Measurements from ENCODE around the gene ANKS3. TPM values are rescaled to one million over a fixed set of nuclear protein-coding genes. Genes with fewer than 3 reads are reported as not detected.
A peak's percentile ranks its signal among the peaks of the same experiment; 100 is the strongest.

ANKS3 gene
- total and polyA plus RNA-seq, 2 donors from 2014 or later, result 20.7 to 27.6 TPM

DNA sequence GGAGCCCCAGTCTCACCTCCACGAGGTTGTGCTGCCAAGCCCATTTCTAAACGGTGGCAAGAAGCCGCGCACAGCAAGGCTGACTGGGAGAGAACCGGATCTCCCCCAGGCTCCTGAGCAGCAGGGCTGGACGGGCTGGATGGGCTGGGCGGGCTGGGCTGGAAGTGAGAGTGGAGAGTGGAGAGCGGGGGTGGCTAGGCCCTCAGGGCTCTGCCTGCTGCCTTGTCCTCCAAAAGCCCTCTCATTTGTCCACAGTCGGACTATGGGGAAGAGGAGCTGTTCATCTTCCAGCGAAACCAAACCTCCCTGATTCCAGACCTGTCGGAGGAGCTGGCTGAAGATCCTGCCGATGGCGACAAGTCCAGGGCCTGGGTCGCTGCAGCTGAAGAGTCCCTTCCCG lies 3.5 kb upstream of the ANKS3 start:
- H3K9ac ChIP-seq (ENCODE audit: low read length in 3 of 3), result no peak overlapping the region
- H3K36me3 ChIP-seq (ENCODE audit: control insufficient read depth in 2 of 3, insufficient read depth in 3 of 3, low read length in 3 of 3), result no peaks in the 10 kb centered on the region
- intact Hi-C loops (cut with DNase I), result no loop called here
- H3K4me3 ChIP-seq (ENCODE audit: low read length in 3 of 3), result no peak overlapping the region
- DNase-seq, result peak in 1 of 5 donors; percentile 46
- no peak for FAIRE-seq
- H3K27ac ChIP-seq (ENCODE audit: low read depth in 2 of 2, low read length in 2 of 2), result no peak overlapping the region
- peaks cover 0 to 7% (median 6%) of the 10 kb centered on the region in 3 donors for H3K4me1 ChIP-seq (ENCODE audit: control insufficient read depth in 2 of 3, insufficient read depth in 2 of 3, low read depth in 1 of 3, low read length in 3 of 3)
- TF ChIP-seq, protein P1, sequence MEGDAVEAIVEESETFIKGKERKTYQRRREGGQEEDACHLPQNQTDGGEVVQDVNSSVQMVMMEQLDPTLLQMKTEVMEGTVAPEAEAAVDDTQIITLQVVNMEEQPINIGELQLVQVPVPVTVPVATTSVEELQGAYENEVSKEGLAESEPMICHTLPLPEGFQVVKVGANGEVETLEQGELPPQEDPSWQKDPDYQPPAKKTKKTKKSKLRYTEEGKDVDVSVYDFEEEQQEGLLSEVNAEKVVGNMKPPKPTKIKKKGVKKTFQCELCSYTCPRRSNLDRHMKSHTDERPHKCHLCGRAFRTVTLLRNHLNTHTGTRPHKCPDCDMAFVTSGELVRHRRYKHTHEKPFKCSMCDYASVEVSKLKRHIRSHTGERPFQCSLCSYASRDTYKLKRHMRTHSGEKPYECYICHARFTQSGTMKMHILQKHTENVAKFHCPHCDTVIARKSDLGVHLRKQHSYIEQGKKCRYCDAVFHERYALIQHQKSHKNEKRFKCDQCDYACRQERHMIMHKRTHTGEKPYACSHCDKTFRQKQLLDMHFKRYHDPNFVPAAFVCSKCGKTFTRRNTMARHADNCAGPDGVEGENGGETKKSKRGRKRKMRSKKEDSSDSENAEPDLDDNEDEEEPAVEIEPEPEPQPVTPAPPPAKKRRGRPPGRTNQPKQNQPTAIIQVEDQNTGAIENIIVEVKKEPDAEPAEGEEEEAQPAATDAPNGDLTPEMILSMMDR (IDR thresholded peaks at IDR 0.05; ENCODE audit: borderline replicate concordance, extremely low read depth, insufficient read depth), result no peak
- no peaks in the 10 kb centered on the region for H3K9me3 ChIP-seq (ENCODE audit: control insufficient read depth in 2 of 3, insufficient read depth in 1 of 3, low read length in 3 of 3)
- no peaks in the 10 kb centered on the region for H3K27me3 ChIP-seq (ENCODE audit: control insufficient read depth, insufficient read depth, low read length)

DNA sequence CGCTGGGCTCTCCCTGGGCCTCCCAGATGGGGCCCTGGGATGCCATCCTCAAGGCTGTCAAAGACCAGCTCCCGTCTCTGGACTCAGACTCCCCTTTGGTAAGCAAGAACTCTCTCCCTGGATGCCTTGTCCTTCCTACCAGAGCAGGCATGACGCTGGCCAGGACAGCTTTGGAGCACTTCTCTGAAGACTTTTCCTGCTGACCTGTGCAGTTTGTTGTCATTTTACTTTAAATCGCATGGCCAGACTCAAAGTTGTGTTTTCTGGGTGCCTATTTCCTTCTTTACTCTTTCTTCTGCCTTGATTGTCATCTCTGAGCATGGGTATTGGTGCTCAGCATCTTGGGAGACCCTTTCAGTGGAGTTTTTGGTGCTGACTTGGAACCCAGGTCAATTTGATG lies 2.5 kb upstream of the ANKS3 start:
- Histone ChIP-seq H3K4me3 (ENCODE audit: low read length in 3 of 3) (no peak overlapping the region), H3K27ac (ENCODE audit: low read depth in 2 of 2, low read length in 2 of 2) (no peak overlapping the region), H3K9ac (ENCODE audit: low read length in 3 of 3) (no peak overlapping the region), H3K4me1 (ENCODE audit: control insufficient read depth in 2 of 3, insufficient read depth in 2 of 3, low read depth in 1 of 3, low read length in 3 of 3) (peaks cover 0 to 7% (median 6%) of the 10 kb centered on the region in 3 donors), H3K9me3 (ENCODE audit: control insufficient read depth in 2 of 3, insufficient read depth in 1 of 3, low read length in 3 of 3) (no peaks in the 10 kb centered on the region), H3K27me3 (ENCODE audit: control insufficient read depth, insufficient read depth, low read length) (no peaks in the 10 kb centered on the region), H3K36me3 (ENCODE audit: control insufficient read depth in 2 of 3, insufficient read depth in 3 of 3, low read length in 3 of 3) (no peaks in the 10 kb centered on the region)
- DNase-seq, result no peak
- intact Hi-C loops (cut with DNase I), result no loop called here
- FAIRE-seq, result no peak
- TF ChIP-seq, protein P1 (IDR thresholded peaks at IDR 0.05; ENCODE audit: borderline replicate concordance, extremely low read depth, insufficient read depth), result no peak

DNA sequence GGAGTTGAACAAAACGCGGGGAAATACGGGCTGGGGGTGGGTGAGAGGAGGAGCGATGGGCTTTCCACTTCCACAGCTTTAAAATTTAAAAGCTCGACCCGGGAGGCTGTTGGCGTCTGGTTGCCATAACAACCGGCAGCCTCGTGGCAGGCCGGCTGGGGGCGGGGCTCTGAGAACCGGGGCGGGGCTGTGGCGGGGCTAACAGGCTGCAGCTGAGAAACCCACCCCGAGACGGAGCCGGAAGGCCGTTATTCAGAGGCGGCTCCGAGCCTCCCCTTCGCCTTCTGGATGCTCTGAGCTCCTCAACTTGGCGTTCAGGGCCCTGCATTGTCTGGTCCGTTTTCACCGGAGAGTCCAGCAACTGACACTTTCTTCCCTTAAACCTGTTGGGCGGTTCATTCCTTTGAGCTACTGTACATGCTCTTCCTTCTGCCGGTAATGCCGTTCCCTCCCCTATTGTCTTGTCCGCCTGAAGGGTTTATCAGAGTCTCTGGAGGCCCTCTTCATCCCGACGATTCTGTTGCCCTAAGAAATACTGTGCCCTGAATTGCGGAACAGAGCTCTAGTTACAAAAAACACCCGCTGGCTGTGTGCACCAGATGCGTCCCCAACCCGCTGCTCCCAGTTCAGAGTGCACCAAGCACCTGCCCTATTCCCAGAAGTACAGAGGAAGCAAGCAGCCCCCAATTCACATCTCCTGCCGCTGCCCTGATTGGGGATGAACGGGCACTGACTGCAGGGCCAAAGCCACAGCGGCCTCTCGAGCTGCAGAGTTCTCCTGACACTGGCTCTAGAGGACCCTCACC lies 862 bp upstream of the ANKS3 start:
- Histone ChIP-seq H3K4me1 (ENCODE audit: control insufficient read depth in 2 of 3, insufficient read depth in 2 of 3, low read depth in 1 of 3, low read length in 3 of 3) (peaks cover 0 to 7% (median 6%) of the 10 kb centered on the region in 3 donors), H3K9ac (ENCODE audit: low read length in 3 of 3) (peak overlapping the region; percentile 59 to 65 (median 59)), H3K4me3 (ENCODE audit: low read length in 3 of 3) (peak overlapping the region; percentile 83 to 97 (median 91)), H3K27me3 (ENCODE audit: control insufficient read depth, insufficient read depth, low read length) (no peaks in the 10 kb centered on the region), H3K27ac (ENCODE audit: low read depth in 2 of 2, low read length in 2 of 2) (peak overlapping the region; percentile 78 to 82), H3K36me3 (ENCODE audit: control insufficient read depth in 2 of 3, insufficient read depth in 3 of 3, low read length in 3 of 3) (no peaks in the 10 kb centered on the region), H3K9me3 (ENCODE audit: control insufficient read depth in 2 of 3, insufficient read depth in 1 of 3, low read length in 3 of 3) (no peaks in the 10 kb centered on the region)
- TF ChIP-seq, protein P1 (IDR thresholded peaks at IDR 0.05; ENCODE audit: borderline replicate concordance, extremely low read depth, insufficient read depth), result no peak
- no peak for FAIRE-seq
- peak; percentile 93 to 96 (median 94) for DNase-seq
- intact Hi-C loops (cut with DNase I), result no loop called here
